Measurements from ENCODE around the gene TFB1M.

- TF ChIP-seq EP300 (IDR thresholded peaks at IDR 0.05) (no peak), REST (IDR thresholded peaks at IDR 0.05) (no peak), POLR2A (IDR thresholded peaks at IDR 0.05; ENCODE audit: low read length) (no peak), CTCF (IDR thresholded peaks at IDR 0.05) (no peak), MYC (IDR thresholded peaks at IDR 0.05; ENCODE audit: borderline replicate concordance, low read length) (no peak), MAFK (IDR thresholded peaks at IDR 0.05; ENCODE audit: partially characterized antibody) (no peak), ZFP36 (IDR thresholded peaks at IDR 0.05; ENCODE audit: borderline replicate concordance, partially characterized antibody) (no peak), ESRRA (IDR thresholded peaks at IDR 0.05; ENCODE audit: borderline replicate concordance, low read length) (no peak), MAZ (IDR thresholded peaks at IDR 0.05; ENCODE audit: borderline replicate concordance, low read depth, low read length) (no peak), JUN (IDR thresholded peaks at IDR 0.05) (no peak), E2F6 (IDR thresholded peaks at IDR 0.05; ENCODE audit: borderline replicate concordance, low read depth) (no peak)
These were observed 79.2 kb downstream of the TFB1M start for GRCh38 chr6:155235087-155235486.

Measured in A549 (cell line).